Activated B cell treated with CpG ODN at 0.5 μM for 24 hours (primary cell): ENCODE data around the gene IL22. TPM values are rescaled to one million over a fixed set of nuclear protein-coding genes. Genes with fewer than 3 reads are reported as not detected.

ENCODE experiments used
- ATAC-seq: fragments of 200-7000 bp; cut with Tn5 transposase; one replicate; pipeline ENCODE4 v1.10.0; 2021; ENCODE audit warnings: low read depth, mild to moderate bottlenecking, moderate library complexity
- CTCF ChIA-PET: fragments of 350-600 bp; sonication (Branson Sonifier 250); formaldehyde crosslinking; loops from one replicate; lab custom pipeline; 2021; ENCODE audit warnings: antibody characterized with exemption; lab: Charles Lee
- POLR2A ChIA-PET: fragments of 350-600 bp; sonication (Branson Sonifier 250); formaldehyde crosslinking; loops from one replicate; lab custom pipeline; 2021; ENCODE audit warnings: antibody characterized with exemption; lab: Charles Lee
- DNase-seq: peaks from one replicate; pipeline ENCODE4 v3.0.0; 2022
- H3K27ac Mint-ChIP-seq: one replicate; pipeline ENCODE4 v1.8.0; 2020; ENCODE audit warnings: mixed read lengths
- H3K27me3 Mint-ChIP-seq: one replicate; pipeline ENCODE4 v1.8.0; 2021; ENCODE audit warnings: mixed read lengths
- H3K36me3 Mint-ChIP-seq: one replicate; pipeline ENCODE4 v1.8.0; 2021; ENCODE audit warnings: low read depth, mixed read lengths
- H3K4me1 Mint-ChIP-seq: one replicate; pipeline ENCODE4 v1.8.0; 2021; ENCODE audit warnings: mixed read lengths
- H3K4me3 Mint-ChIP-seq: one replicate; pipeline ENCODE4 v1.8.0; 2020; ENCODE audit warnings: mild to moderate bottlenecking, mixed read lengths
- H3K9me3 Mint-ChIP-seq: one replicate; pipeline ENCODE4 v1.8.0; 2020; ENCODE audit warnings: mixed read lengths
- intact Hi-C: fragments of 100-400 bp; cut with micrococcal nuclease; formaldehyde crosslinking; loops from one replicate; pipeline ENCODE4 v1.15.1; 2024
- total RNA-seq: library from RNA; stranded (reverse); gene quantifications from 2 replicates; pipeline ENCODE4 v1.2.3, GENCODE V29; 2022
- TF ChIP-seq, protein P1 (sequence below): fragments of 200-600 bp; IDR thresholded peaks from one replicate; pipeline ENCODE4 v1.8.0; 2022; ENCODE audit warnings: antibody characterized with exemption, mild to moderate bottlenecking

IL22 gene
- total RNA-seq, 1 donor from 2014 or later, result not detected

DNA sequence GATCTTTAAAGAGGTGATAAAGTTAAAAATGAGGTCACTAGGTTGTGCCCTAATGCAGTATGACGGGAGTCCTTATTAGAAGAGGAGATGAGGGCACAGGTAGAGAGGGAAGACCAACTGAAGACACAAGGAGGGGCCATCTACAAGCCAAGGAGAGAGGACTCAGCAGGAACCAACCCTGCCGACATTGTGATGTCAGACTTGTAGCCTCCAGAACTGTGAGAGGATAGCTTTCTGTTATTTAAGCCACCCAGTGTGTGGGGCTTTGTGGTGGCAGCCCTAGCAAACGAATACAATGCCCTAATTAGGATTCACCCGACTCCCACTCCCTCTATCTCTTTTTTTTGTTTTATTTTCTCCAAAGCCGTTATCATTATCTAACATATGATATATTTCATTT lies 19.9 kb downstream of the IL22 start:
- POLR2A ChIA-PET, result no interaction called here
- ATAC-seq (no peak), DNase-seq (no peak)
- CTCF ChIA-PET, result interaction anchor here (1.4 kb wide), 1 partner anchor 10 kb away, joined by 4 read pairs; no protein-coding TSS in a partner anchor
- peaks cover 23% of the 10 kb centered on the region for H3K4me1 Mint-ChIP-seq
- TF ChIP-seq, protein P1, sequence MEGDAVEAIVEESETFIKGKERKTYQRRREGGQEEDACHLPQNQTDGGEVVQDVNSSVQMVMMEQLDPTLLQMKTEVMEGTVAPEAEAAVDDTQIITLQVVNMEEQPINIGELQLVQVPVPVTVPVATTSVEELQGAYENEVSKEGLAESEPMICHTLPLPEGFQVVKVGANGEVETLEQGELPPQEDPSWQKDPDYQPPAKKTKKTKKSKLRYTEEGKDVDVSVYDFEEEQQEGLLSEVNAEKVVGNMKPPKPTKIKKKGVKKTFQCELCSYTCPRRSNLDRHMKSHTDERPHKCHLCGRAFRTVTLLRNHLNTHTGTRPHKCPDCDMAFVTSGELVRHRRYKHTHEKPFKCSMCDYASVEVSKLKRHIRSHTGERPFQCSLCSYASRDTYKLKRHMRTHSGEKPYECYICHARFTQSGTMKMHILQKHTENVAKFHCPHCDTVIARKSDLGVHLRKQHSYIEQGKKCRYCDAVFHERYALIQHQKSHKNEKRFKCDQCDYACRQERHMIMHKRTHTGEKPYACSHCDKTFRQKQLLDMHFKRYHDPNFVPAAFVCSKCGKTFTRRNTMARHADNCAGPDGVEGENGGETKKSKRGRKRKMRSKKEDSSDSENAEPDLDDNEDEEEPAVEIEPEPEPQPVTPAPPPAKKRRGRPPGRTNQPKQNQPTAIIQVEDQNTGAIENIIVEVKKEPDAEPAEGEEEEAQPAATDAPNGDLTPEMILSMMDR, result no peak
- H3K4me3 Mint-ChIP-seq, result no peak overlapping the region
- no peaks in the 10 kb centered on the region for H3K9me3 Mint-ChIP-seq
- no peaks in the 10 kb centered on the region for H3K36me3 Mint-ChIP-seq
- no peak overlapping the region for H3K27ac Mint-ChIP-seq
- no peaks in the 10 kb centered on the region for H3K27me3 Mint-ChIP-seq
- intact Hi-C loops, result no loop called here

DNA sequence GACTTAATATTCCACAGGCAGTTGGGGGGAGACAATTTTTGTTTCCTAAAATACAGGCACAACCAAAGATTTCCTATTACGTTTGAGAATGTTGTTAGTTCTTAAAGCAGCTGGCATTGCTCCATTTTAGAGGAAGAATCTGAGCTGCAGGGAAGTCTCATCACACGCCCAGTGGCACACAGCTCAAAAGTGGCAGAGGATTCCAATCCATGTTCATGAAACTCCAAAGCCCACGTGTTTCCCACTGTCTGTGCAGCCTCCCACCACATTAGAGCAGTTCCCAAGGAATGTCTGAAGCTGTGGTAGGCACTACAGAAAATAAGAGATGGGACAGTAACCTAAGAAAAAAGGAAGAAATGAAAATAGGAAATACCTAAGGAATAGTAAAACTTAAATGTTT lies 21.7 kb downstream of the IL22 start:
- Mint-ChIP-seq H3K27ac (no peak overlapping the region), H3K36me3 (no peaks in the 10 kb centered on the region), H3K4me1 (peaks cover 10% of the 10 kb centered on the region), H3K4me3 (no peak overlapping the region), H3K9me3 (no peaks in the 10 kb centered on the region), H3K27me3 (no peaks in the 10 kb centered on the region)
- DNase-seq, result no peak
- ChIA-PET CTCF (interaction anchor here (2.2 kb wide), 1 partner anchor 9 kb away, joined by 9 read pairs; no protein-coding TSS in a partner anchor), POLR2A (interaction anchor here (1.1 kb wide), 1 partner anchor 9 kb away, joined by 3 read pairs; no protein-coding TSS in a partner anchor)
- intact Hi-C loops, result no loop called here
- TF ChIP-seq, protein P1, result no peak
- no peak for ATAC-seq

DNA sequence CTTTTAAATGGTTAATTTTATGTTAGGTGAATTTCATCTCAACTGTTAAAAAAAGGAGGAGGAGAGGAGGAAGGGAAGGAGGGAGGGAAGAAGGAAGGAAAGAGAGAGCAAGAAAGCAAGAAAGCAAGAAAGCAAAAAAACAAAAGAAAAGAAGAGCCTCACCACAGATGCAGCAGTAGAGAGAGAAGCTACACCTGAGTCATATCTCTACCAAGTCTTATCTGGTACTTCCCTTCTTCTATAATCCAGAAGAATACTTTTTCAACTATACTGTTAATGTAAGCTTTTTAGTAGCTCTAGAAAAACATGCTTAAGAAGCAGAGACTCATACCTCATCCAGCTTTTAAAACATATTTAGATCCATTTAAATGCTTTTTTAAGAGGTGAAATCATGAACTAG lies 22.2 kb downstream of the IL22 start:
- H3K27ac Mint-ChIP-seq, result no peak overlapping the region
- H3K9me3 Mint-ChIP-seq, result no peaks in the 10 kb centered on the region
- ATAC-seq (no peak), DNase-seq (no peak)
- H3K4me1 Mint-ChIP-seq, result peaks cover 7% of the 10 kb centered on the region
- intact Hi-C loops, result no loop called here
- H3K27me3 Mint-ChIP-seq, result no peaks in the 10 kb centered on the region
- H3K4me3 Mint-ChIP-seq, result no peak overlapping the region
- POLR2A ChIA-PET, result interaction anchor here (1.1 kb wide), 1 partner anchor 10 kb away, joined by 3 read pairs; no protein-coding TSS in a partner anchor
- CTCF ChIA-PET, result interaction anchor here (2.2 kb wide), 1 partner anchor 8 kb away, joined by 9 read pairs; no protein-coding TSS in a partner anchor
- TF ChIP-seq, protein P1, result no peak
- no peaks in the 10 kb centered on the region for H3K36me3 Mint-ChIP-seq

DNA sequence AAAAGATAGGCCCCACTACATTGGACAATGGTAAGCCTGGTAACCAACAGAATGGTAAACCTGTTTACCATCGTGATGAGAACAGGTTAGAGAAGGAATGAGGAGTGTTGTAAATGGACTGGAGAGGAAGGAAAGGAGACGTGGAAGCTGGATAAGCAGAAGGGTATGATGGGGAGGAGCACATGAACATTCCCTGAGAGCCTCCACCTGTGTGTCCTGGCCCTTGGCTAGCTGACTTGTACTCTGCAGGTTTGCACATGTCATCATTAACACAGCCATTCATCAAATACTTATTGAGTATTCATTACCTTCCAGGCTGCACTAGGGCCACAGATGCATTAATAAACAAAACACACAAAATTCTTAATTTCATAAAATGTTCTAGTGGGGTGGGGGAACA lies 23.4 kb downstream of the IL22 start:
- H3K36me3 Mint-ChIP-seq, result no peaks in the 10 kb centered on the region

GRCh38 chr12:68227356-68227755 lies 26.0 kb downstream of the IL22 start:
- POLR2A ChIA-PET, result no interaction called here

More for the DNA sequence above, 23.4 kb downstream of the IL22 start:
- POLR2A ChIA-PET, result no interaction called here
- Mint-ChIP-seq H3K4me1 (no peaks in the 10 kb centered on the region), H3K9me3 (no peaks in the 10 kb centered on the region), H3K4me3 (no peak overlapping the region), H3K27ac (no peak overlapping the region), H3K27me3 (no peaks in the 10 kb centered on the region)
- DNase-seq (no peak), ATAC-seq (no peak)
- TF ChIP-seq, protein P1, result no peak
- CTCF ChIA-PET, result no interaction called here
- intact Hi-C loops, result no loop called here

More at GRCh38 chr12:68227356-68227755, 26.0 kb downstream of the IL22 start:
- ATAC-seq, result no peak
- Mint-ChIP-seq H3K4me3 (no peak overlapping the region), H3K27ac (no peak overlapping the region), H3K9me3 (no peaks in the 10 kb centered on the region), H3K4me1 (peaks cover 5% of the 10 kb centered on the region), H3K36me3 (no peaks in the 10 kb centered on the region), H3K27me3 (peaks cover 3% of the 10 kb centered on the region)
- no peak for DNase-seq
- CTCF ChIA-PET, result no interaction called here
- TF ChIP-seq, protein P1, result no peak
- intact Hi-C loops, result no loop called here
